Loucy (cell line): ENCODE results near the gene HSH2D.

Experiments used
- H2AFZ ChIP-seq: fragments of 200-600 bp; sonication (generic); 2 replicates; pipeline ENCODE4 v1.6.0; 2016; ENCODE audit warnings: antibody characterized with exemption, mild to moderate bottlenecking, low read length, moderate library complexity
- H3F3A ChIP-seq: fragments of 200-600 bp; 2 replicates; pipeline ENCODE4 v1.6.0; 2016; ENCODE audit warnings: antibody characterized with exemption, low read depth, mild to moderate bottlenecking
- H3K27me3 ChIP-seq: fragments of 200-600 bp; sonication (generic); 2 replicates; pipeline ENCODE4 v1.6.1; 2014; ENCODE audit warnings: low read length, mild to moderate bottlenecking; ENCODE audit not compliant: insufficient read depth, poor library complexity, severe bottlenecking
- H3K36me3 ChIP-seq: fragments of 200-600 bp; sonication (generic); 2 replicates; pipeline ENCODE4 v1.6.1; 2016; ENCODE audit warnings: low read length; ENCODE audit not compliant: insufficient read depth
- H3K4me1 ChIP-seq: fragments of 200-600 bp; sonication (generic); 2 replicates; pipeline ENCODE4 v1.5.1; 2014; ENCODE audit warnings: low read length, mild to moderate bottlenecking; ENCODE audit not compliant: insufficient read depth, poor library complexity, severe bottlenecking
- H3K4me2 ChIP-seq: fragments of 200-600 bp; sonication (generic); 2 replicates; pipeline ENCODE4 v1.6.0; 2014; ENCODE audit warnings: antibody characterized with exemption, low read length, low read depth, mild to moderate bottlenecking; ENCODE audit not compliant: poor library complexity, severe bottlenecking
- H3K4me3 ChIP-seq: fragments of 200-600 bp; sonication (generic); 2 replicates; pipeline ENCODE4 v1.5.1; 2014; ENCODE audit warnings: low read length, mild to moderate bottlenecking, mixed read lengths; ENCODE audit not compliant: poor library complexity, severe bottlenecking
- H3K79me2 ChIP-seq: fragments of 200-600 bp; sonication (generic); 2 replicates; pipeline ENCODE4 v1.6.1; 2014; ENCODE audit warnings: low read length; ENCODE audit not compliant: insufficient read depth
- H3K9ac ChIP-seq: fragments of 200-600 bp; sonication (generic); 2 replicates; pipeline ENCODE4 v1.6.0; 2014; ENCODE audit warnings: mild to moderate bottlenecking, low read depth, low read length, moderate library complexity; ENCODE audit not compliant: poor library complexity, severe bottlenecking
- H3K9me2 ChIP-seq: fragments of 200-600 bp; sonication (generic); replicated peaks from 2 replicates; pipeline ENCODE4 v1.6.1; 2016; ENCODE audit warnings: low read depth, low read length, mixed read lengths
- H3K9me3 ChIP-seq: fragments of 200-600 bp; sonication (generic); 2 replicates; pipeline ENCODE4 v1.6.1; 2014; ENCODE audit warnings: mild to moderate bottlenecking, antibody characterized with exemption, low read length, low read depth; ENCODE audit not compliant: insufficient read depth
- H4K20me1 ChIP-seq: fragments of 200-600 bp; sonication (generic); 2 replicates; pipeline ENCODE4 v1.6.0; 2014; ENCODE audit warnings: antibody characterized with exemption, low read length, mild to moderate bottlenecking; ENCODE audit not compliant: insufficient read depth, poor library complexity, severe bottlenecking
- CTCF ChIP-seq: fragments of 200-600 bp; sonication (generic); conservative IDR thresholded peaks from 2 replicates; pipeline ENCODE4 v1.5.1; 2014; ENCODE audit warnings: mild to moderate bottlenecking, antibody characterized with exemption, low read length
- EZH2phosphoT487 ChIP-seq: fragments of 200-600 bp; IDR thresholded peaks from 2 replicates; pipeline ENCODE4 v1.6.1; 2018; ENCODE audit warnings: antibody characterized with exemption, mild to moderate bottlenecking, moderate library complexity, borderline replicate concordance

The HSH2D gene

GRCh38 chr19:16111160-16111908 lies 32.2 kb upstream of the HSH2D start, which contains the start of gene RAB8A:
Gene RAB8A (plus strand): TSS chr19:16111889. CDS start chr19:16111902, 13 bp downstream.
- peaks cover 36% of the 10 kb centered on the region for H4K20me1 ChIP-seq
- peaks cover 4% of the 10 kb centered on the region for H3K27me3 ChIP-seq
- no peaks in the 10 kb centered on the region for H3F3A ChIP-seq
- H3K9ac ChIP-seq = peak within 1 kb of the TSS; percentile 96
- H3K79me2 ChIP-seq = peaks cover 54% of the 10 kb centered on the region
- H3K4me3 ChIP-seq = peak within 1 kb of the TSS; percentile 91
- no peaks in the 10 kb centered on the region; the same call in 1 of the 2 replicates for H3K36me3 ChIP-seq
- TF ChIP-seq CTCF = peak; percentile 69
- TF ChIP-seq EZH2phosphoT487 = no peak
- H2AFZ ChIP-seq = peak within 1 kb of the TSS; percentile 53; the same call in 1 of the 2 replicates
- no peaks in the 10 kb centered on the region for H3K9me3 ChIP-seq
- peak within 1 kb of the TSS; percentile 86 for H3K4me2 ChIP-seq
- no peaks in the 10 kb centered on the region for H3K9me2 ChIP-seq
- peaks cover 41% of the 10 kb centered on the region for H3K4me1 ChIP-seq

- H3F3A ChIP-seq = no peaks in the 10 kb centered on the region
- peak overlapping the region; percentile 91 for H3K4me3 ChIP-seq
- TF ChIP-seq EZH2phosphoT487 = no peak
- H3K4me1 ChIP-seq = peaks cover 47% of the 10 kb centered on the region
- peaks cover 4% of the 10 kb centered on the region for H3K27me3 ChIP-seq
- peak overlapping the region; percentile 96 for H3K9ac ChIP-seq
- no peaks in the 10 kb centered on the region for H3K9me3 ChIP-seq
- no peaks in the 10 kb centered on the region for H3K9me2 ChIP-seq
- peaks cover 62% of the 10 kb centered on the region for H3K79me2 ChIP-seq
- H3K4me2 ChIP-seq = peak overlapping the region; percentile 86
- H2AFZ ChIP-seq = 0 out of 2 replicates have a peak overlapping the region, but pooled peaks have one; percentile 50
- peaks cover 37% of the 10 kb centered on the region for H4K20me1 ChIP-seq
- no peaks in the 10 kb centered on the region; the same call in 1 of the 2 replicates for H3K36me3 ChIP-seq
Measured at GRCh38 chr19:16111909-16112752, 31.4 kb upstream of the HSH2D start.

- peaks cover 68% of the 10 kb centered on the region for H3K79me2 ChIP-seq
- peaks cover 37% of the 10 kb centered on the region for H4K20me1 ChIP-seq
- peak overlapping the region; percentile 91 for H3K4me3 ChIP-seq
- H2AFZ ChIP-seq = no peak overlapping the region
- H3K4me1 ChIP-seq = peaks cover 53% of the 10 kb centered on the region
- TF ChIP-seq EZH2phosphoT487 (no peak), CTCF (no peak)
- H3K9me2 ChIP-seq = no peaks in the 10 kb centered on the region
- peaks cover 4% of the 10 kb centered on the region for H3K27me3 ChIP-seq
- no peaks in the 10 kb centered on the region for H3K9me3 ChIP-seq
- no peaks in the 10 kb centered on the region; the same call in 1 of the 2 replicates for H3K36me3 ChIP-seq
- no peaks in the 10 kb centered on the region for H3F3A ChIP-seq
- peak overlapping the region; percentile 96 for H3K9ac ChIP-seq
- peak overlapping the region; percentile 86 for H3K4me2 ChIP-seq
Measured at GRCh38 chr19:16112778-16113177, 30.7 kb upstream of the HSH2D start.
